Astrocyte of the spinal cord (primary cell): ENCODE results near the gene ADAM19.

ENCODE experiments used
- DNase-seq: peaks from one replicate; pipeline ENCODE4 v3.0.0; 2011; ENCODE audit warnings: low read depth, low spot score
- H3K4me3 ChIP-seq: 2 replicates; pipeline ENCODE4 v1.5.1; 2011; ENCODE audit warnings: low read depth, mild to moderate bottlenecking, low read length, moderate library complexity
- CTCF ChIP-seq: IDR thresholded peaks from 2 replicates; pipeline ENCODE4 v1.5.1; 2012; ENCODE audit warnings: low read depth, mild to moderate bottlenecking, low read length, inconsistent platforms
- in situ Hi-C: cut with HindIII; loops from 2 replicates; pipeline ENCODE4 v1.10.0; 2017; ENCODE audit warnings: low sequenced_read_pairs

ADAM19 gene

GRCh38 chr5:157513182-157513581, 62.4 kb downstream of the ADAM19 start:
- no peak for DNase-seq
- in situ Hi-C loops: no loop called here
- TF ChIP-seq CTCF: no peak

GRCh38 chr5:157511651-157512644, 63.6 kb downstream of the ADAM19 start:
- no peak overlapping the region for H3K4me3 ChIP-seq
- peak; percentile 99 for DNase-seq
- no peak for TF ChIP-seq CTCF
- in situ Hi-C loops: no loop called here

More at GRCh38 chr5:157513182-157513581, 62.4 kb downstream of the ADAM19 start:
- H3K4me3 ChIP-seq: no peak overlapping the region

- no peak overlapping the region for H3K4me3 ChIP-seq
- in situ Hi-C loops: no loop called here
- no peak for TF ChIP-seq CTCF
- no peak for DNase-seq
These were observed 64.9 kb downstream of the ADAM19 start for GRCh38 chr5:157510682-157511081.

- no peak for TF ChIP-seq CTCF
- in situ Hi-C loops: no loop called here
- DNase-seq: no peak
- H3K4me3 ChIP-seq: no peak overlapping the region
These were observed 66.0 kb downstream of the ADAM19 start for GRCh38 chr5:157509587-157509986.

- H3K4me3 ChIP-seq: no peak overlapping the region
- TF ChIP-seq CTCF: no peak
- DNase-seq: no peak
- in situ Hi-C loops: no loop called here
These were observed 66.5 kb downstream of the ADAM19 start for GRCh38 chr5:157509093-157509492.

- no peak overlapping the region for H3K4me3 ChIP-seq
- peak; percentile 26 for DNase-seq
- no peak for TF ChIP-seq CTCF
- in situ Hi-C loops: no loop called here
These were observed 68.4 kb downstream of the ADAM19 start for GRCh38 chr5:157506981-157507780.
